ENCODE measurements around the gene XRCC1. TPM values are rescaled to one million over a fixed set of nuclear protein-coding genes. Genes with fewer than 3 reads are reported as not detected.

XRCC1 gene
- total and polyA plus RNA-seq, 9 of the 15 experiments (the other 6 are each of a cell fraction or from before 2014, with no cell fraction given) = 1.5 to 36.9 (median 24.9) TPM

- TF ChIP-seq ATF7 (IDR thresholded peaks at IDR 0.05) = peak; percentile 79; the same call in 1 of the 2 replicates
- TF ChIP-seq ZNF583 (CRISPR knock-in tag; IDR thresholded peaks at IDR 0.05) = no peak
- no peak for TF ChIP-seq ZNF655 (CRISPR knock-in tag; IDR thresholded peaks at IDR 0.05)
- TF ChIP-seq CEBPG (CRISPR knock-in tag; IDR thresholded peaks at IDR 0.05) = no peak
- TF ChIP-seq CEBPG (tag; conservative IDR thresholded peaks at IDR 0.05 in 1 of 2, IDR thresholded peaks at IDR 0.05 in 1 of 2) = no peak
- no peak for TF ChIP-seq ZNF175 (CRISPR knock-in tag; IDR thresholded peaks at IDR 0.05; ENCODE audit: low read depth)
- no peak for TF ChIP-seq ID3 (CRISPR knock-in tag; IDR thresholded peaks at IDR 0.05)
- TF ChIP-seq ID3 (tag; IDR thresholded peaks at IDR 0.05) = no peak
- 0 out of 2 replicates have a peak, but pooled peaks have one; percentile 24 for TF ChIP-seq GABPA (tag; conservative IDR thresholded peaks at IDR 0.05; ENCODE audit: low read depth)
- no peak for TF ChIP-seq SMAD2 (IDR thresholded peaks at IDR 0.05; ENCODE audit: low read depth, low read length)
- no peak; the same call in none of the 2 replicates for TF ChIP-seq NKRF (IDR thresholded peaks at IDR 0.05; ENCODE audit: borderline replicate concordance)
- no peak for TF ChIP-seq ZNF717 (CRISPR knock-in tag; IDR thresholded peaks at IDR 0.05)
- no peak for TF ChIP-seq FOS (IDR thresholded peaks at IDR 0.05; ENCODE audit: extremely low read depth, insufficient read length)
- no peak for TF ChIP-seq RBM25 (IDR thresholded peaks at IDR 0.05; ENCODE audit: low read depth, low read length, severe bottlenecking)
- TF ChIP-seq ZBTB2 (IDR thresholded peaks at IDR 0.05) = peak; percentile 91
These were observed at the start of gene XRCC1, which contains the start of gene PINLYP (continued) for GRCh38 chr19:43575156-43575950.
